ENCODE data around the gene CPSF2. TPM values are rescaled to one million over a fixed set of nuclear protein-coding genes. Genes with fewer than 3 reads are reported as not detected.

The CPSF2 gene
- total and polyA plus RNA-seq, 10 of the 15 experiments (the other 5 are each of a cell fraction or from before 2014, with no cell fraction given), result 18.2 to 71.8 (median 47.0) TPM

GRCh38 chr14:92199763-92200162 lies 78.0 kb downstream of the CPSF2 start:
- FAIRE-seq, result no peak
- Histone ChIP-seq H3K27ac (ENCODE audit: control insufficient read depth, insufficient read depth) (no peak overlapping the region), H3K36me3 (ENCODE audit: control insufficient read depth in 2 of 2, insufficient read depth in 2 of 2, low read length in 1 of 2) (no peaks in the 10 kb centered on the region), H3K4me1 (ENCODE audit: control insufficient read depth, insufficient read depth, low read length) (no peaks in the 10 kb centered on the region), H3K9me3 (replicated peaks; ENCODE audit: control insufficient read depth, insufficient read depth, low read length) (no peaks in the 10 kb centered on the region), H2AFZ (ENCODE audit: control insufficient read depth, low read depth, low read length) (no peak overlapping the region), H3K27me3 (replicated peaks in 1 of 2; ENCODE audit: control insufficient read depth in 2 of 2, insufficient read depth in 2 of 2, low read length in 1 of 2) (no peaks in the 10 kb centered on the region), H3K9ac (ENCODE audit: control insufficient read depth, insufficient read depth, low read length) (no peak overlapping the region), H3K79me2 (ENCODE audit: control insufficient read depth, insufficient read depth, low read length) (no peaks in the 10 kb centered on the region), H4K20me1 (ENCODE audit: control insufficient read depth, insufficient read depth) (no peaks in the 10 kb centered on the region), H3K4me2 (ENCODE audit: control insufficient read depth, insufficient read depth) (no peak overlapping the region), H3K4me3 (no peak overlapping the region)
- ATAC-seq, result no peak
- POLR2A ChIA-PET, result no interaction called here
- DNase-seq (ENCODE audit: low read depth, low spot score), result no peak
- TF ChIP-seq TARDBP (IDR thresholded peaks at IDR 0.05; ENCODE audit: borderline replicate concordance), result no peak
- TF ChIP-seq, protein P1, sequence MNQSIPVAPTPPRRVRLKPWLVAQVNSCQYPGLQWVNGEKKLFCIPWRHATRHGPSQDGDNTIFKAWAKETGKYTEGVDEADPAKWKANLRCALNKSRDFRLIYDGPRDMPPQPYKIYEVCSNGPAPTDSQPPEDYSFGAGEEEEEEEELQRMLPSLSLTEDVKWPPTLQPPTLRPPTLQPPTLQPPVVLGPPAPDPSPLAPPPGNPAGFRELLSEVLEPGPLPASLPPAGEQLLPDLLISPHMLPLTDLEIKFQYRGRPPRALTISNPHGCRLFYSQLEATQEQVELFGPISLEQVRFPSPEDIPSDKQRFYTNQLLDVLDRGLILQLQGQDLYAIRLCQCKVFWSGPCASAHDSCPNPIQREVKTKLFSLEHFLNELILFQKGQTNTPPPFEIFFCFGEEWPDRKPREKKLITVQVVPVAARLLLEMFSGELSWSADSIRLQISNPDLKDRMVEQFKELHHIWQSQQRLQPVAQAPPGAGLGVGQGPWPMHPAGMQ (IDR thresholded peaks at IDR 0.05; ENCODE audit: borderline replicate concordance), result no peak
- RAD21 ChIA-PET (ENCODE audit: unreplicated experiment), result interaction anchor here (1.2 kb wide), 1 partner anchor 40 kb away, joined by 3 read pairs; no protein-coding TSS in a partner anchor
- WGBS (ENCODE audit: insufficient coverage, insufficient replicate concordance, low lambda C conversion rate, missing lambda C conversion rate), result 39% methylated on average over 6 of the region's 6 CpGs
- intact Hi-C loops (cut with micrococcal nuclease; ENCODE audit: unreplicated experiment) (no loop called here), in situ Hi-C loops (cut with MboI) (no loop called here)
- CTCF ChIA-PET, result no interaction called here
- BruUV-seq (replicated peaks), result no TSS peak
- SMC1A ChIA-PET (ENCODE audit: uncharacterized antibody, unreplicated experiment), result no interaction called here

DNA sequence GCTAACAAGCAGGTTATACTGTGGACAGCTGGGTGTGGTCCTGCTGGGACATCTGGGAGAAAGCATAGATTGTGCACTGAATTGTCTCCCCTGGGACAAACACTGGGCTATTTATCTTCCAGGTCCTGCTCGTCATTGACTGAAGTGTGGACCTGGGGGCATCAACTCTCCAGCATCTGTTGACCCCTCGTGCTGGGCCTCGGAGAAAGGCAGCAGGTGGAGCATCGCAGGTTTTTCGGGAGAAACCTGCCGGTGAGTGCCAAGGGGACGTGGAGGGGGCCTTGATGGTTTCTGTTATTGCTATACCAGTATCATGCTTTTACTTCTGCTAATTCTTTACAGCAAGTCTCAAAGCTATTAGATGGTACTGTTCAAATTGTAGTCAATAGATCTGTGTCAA lies 81.3 kb downstream of the CPSF2 start:
- ChIA-PET RAD21 (ENCODE audit: unreplicated experiment) (no interaction called here), POLR2A (no interaction called here), CTCF (no interaction called here), SMC1A (ENCODE audit: uncharacterized antibody, unreplicated experiment) (interaction anchor here (0.8 to 1.1 kb wide), 2 partner anchors 20 to 43 kb away, joined by 3 to 4 read pairs; no protein-coding TSS in a partner anchor)
- no peak overlapping the region for H3K4me3 ChIP-seq
- H4K20me1 ChIP-seq (ENCODE audit: control insufficient read depth, insufficient read depth), result no peaks in the 10 kb centered on the region
- no peaks in the 10 kb centered on the region for H3K27me3 ChIP-seq (replicated peaks in 1 of 2; ENCODE audit: control insufficient read depth in 2 of 2, insufficient read depth in 2 of 2, low read length in 1 of 2)
- no peak for ATAC-seq
- FAIRE-seq, result no peak
- H3K36me3 ChIP-seq (ENCODE audit: control insufficient read depth in 2 of 2, insufficient read depth in 2 of 2, low read length in 1 of 2), result no peaks in the 10 kb centered on the region
- intact Hi-C loops (cut with micrococcal nuclease; ENCODE audit: unreplicated experiment) (no loop called here), in situ Hi-C loops (cut with MboI) (no loop called here)
- no peak for DNase-seq (ENCODE audit: low read depth, low spot score)
- H3K9ac ChIP-seq (ENCODE audit: control insufficient read depth, insufficient read depth, low read length), result no peak overlapping the region
- H3K27ac ChIP-seq (ENCODE audit: control insufficient read depth, insufficient read depth), result no peak overlapping the region
- 29% methylated on average over 7 of the region's 7 CpGs for WGBS (ENCODE audit: insufficient coverage, insufficient replicate concordance, low lambda C conversion rate, missing lambda C conversion rate)
- H3K4me2 ChIP-seq (ENCODE audit: control insufficient read depth, insufficient read depth), result no peak overlapping the region
- H3K79me2 ChIP-seq (ENCODE audit: control insufficient read depth, insufficient read depth, low read length), result no peaks in the 10 kb centered on the region
- BruUV-seq (replicated peaks), result no TSS peak
- H3K9me3 ChIP-seq (replicated peaks; ENCODE audit: control insufficient read depth, insufficient read depth, low read length), result no peaks in the 10 kb centered on the region
- H3K4me1 ChIP-seq (ENCODE audit: control insufficient read depth, insufficient read depth, low read length), result no peaks in the 10 kb centered on the region
- H2AFZ ChIP-seq (ENCODE audit: control insufficient read depth, low read depth, low read length), result no peak overlapping the region
- TF ChIP-seq NFYA (IDR thresholded peaks at IDR 0.05; ENCODE audit: borderline replicate concordance, low read depth, low read length), result no peak
- TF ChIP-seq, protein P2, sequence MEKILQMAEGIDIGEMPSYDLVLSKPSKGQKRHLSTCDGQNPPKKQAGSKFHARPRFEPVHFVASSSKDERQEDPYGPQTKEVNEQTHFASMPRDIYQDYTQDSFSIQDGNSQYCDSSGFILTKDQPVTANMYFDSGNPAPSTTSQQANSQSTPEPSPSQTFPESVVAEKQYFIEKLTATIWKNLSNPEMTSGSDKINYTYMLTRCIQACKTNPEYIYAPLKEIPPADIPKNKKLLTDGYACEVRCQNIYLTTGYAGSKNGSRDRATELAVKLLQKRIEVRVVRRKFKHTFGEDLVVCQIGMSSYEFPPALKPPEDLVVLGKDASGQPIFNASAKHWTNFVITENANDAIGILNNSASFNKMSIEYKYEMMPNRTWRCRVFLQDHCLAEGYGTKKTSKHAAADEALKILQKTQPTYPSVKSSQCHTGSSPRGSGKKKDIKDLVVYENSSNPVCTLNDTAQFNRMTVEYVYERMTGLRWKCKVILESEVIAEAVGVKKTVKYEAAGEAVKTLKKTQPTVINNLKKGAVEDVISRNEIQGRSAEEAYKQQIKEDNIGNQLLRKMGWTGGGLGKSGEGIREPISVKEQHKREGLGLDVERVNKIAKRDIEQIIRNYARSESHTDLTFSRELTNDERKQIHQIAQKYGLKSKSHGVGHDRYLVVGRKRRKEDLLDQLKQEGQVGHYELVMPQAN (conservative IDR thresholded peaks at IDR 0.05), result no peak
- TF ChIP-seq, protein P3, sequence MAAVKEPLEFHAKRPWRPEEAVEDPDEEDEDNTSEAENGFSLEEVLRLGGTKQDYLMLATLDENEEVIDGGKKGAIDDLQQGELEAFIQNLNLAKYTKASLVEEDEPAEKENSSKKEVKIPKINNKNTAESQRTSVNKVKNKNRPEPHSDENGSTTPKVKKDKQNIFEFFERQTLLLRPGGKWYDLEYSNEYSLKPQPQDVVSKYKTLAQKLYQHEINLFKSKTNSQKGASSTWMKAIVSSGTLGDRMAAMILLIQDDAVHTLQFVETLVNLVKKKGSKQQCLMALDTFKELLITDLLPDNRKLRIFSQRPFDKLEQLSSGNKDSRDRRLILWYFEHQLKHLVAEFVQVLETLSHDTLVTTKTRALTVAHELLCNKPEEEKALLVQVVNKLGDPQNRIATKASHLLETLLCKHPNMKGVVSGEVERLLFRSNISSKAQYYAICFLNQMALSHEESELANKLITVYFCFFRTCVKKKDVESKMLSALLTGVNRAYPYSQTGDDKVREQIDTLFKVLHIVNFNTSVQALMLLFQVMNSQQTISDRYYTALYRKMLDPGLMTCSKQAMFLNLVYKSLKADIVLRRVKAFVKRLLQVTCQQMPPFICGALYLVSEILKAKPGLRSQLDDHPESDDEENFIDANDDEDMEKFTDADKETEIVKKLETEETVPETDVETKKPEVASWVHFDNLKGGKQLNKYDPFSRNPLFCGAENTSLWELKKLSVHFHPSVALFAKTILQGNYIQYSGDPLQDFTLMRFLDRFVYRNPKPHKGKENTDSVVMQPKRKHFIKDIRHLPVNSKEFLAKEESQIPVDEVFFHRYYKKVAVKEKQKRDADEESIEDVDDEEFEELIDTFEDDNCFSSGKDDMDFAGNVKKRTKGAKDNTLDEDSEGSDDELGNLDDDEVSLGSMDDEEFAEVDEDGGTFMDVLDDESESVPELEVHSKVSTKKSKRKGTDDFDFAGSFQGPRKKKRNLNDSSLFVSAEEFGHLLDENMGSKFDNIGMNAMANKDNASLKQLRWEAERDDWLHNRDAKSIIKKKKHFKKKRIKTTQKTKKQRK (IDR thresholded peaks at IDR 0.05; ENCODE audit: low read depth, low read length), result no peak
- TF ChIP-seq E2F8 (IDR thresholded peaks at IDR 0.05; ENCODE audit: low read depth, partially characterized antibody), result no peak
- TF ChIP-seq SPI1 (IDR thresholded peaks at IDR 0.05; ENCODE audit: borderline replicate concordance, insufficient read depth, low read depth, low read length), result no peak

Data from GM12878 (cell line).